HG03571 (cell line): ENCODE results near the gene MAP3K15.

Experiments
- ATAC-seq: cut with Tn5 transposase; IDR thresholded peaks from one replicate; pipeline ENCODE4 v1.9.1; 2021; ENCODE audit not compliant: unreplicated experiment

Gene MAP3K15, protein sequence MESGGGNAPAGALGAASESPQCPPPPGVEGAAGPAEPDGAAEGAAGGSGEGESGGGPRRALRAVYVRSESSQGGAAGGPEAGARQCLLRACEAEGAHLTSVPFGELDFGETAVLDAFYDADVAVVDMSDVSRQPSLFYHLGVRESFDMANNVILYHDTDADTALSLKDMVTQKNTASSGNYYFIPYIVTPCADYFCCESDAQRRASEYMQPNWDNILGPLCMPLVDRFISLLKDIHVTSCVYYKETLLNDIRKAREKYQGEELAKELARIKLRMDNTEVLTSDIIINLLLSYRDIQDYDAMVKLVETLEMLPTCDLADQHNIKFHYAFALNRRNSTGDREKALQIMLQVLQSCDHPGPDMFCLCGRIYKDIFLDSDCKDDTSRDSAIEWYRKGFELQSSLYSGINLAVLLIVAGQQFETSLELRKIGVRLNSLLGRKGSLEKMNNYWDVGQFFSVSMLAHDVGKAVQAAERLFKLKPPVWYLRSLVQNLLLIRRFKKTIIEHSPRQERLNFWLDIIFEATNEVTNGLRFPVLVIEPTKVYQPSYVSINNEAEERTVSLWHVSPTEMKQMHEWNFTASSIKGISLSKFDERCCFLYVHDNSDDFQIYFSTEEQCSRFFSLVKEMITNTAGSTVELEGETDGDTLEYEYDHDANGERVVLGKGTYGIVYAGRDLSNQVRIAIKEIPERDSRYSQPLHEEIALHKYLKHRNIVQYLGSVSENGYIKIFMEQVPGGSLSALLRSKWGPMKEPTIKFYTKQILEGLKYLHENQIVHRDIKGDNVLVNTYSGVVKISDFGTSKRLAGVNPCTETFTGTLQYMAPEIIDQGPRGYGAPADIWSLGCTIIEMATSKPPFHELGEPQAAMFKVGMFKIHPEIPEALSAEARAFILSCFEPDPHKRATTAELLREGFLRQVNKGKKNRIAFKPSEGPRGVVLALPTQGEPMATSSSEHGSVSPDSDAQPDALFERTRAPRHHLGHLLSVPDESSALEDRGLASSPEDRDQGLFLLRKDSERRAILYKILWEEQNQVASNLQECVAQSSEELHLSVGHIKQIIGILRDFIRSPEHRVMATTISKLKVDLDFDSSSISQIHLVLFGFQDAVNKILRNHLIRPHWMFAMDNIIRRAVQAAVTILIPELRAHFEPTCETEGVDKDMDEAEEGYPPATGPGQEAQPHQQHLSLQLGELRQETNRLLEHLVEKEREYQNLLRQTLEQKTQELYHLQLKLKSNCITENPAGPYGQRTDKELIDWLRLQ (N-terminal part only)

DNA sequence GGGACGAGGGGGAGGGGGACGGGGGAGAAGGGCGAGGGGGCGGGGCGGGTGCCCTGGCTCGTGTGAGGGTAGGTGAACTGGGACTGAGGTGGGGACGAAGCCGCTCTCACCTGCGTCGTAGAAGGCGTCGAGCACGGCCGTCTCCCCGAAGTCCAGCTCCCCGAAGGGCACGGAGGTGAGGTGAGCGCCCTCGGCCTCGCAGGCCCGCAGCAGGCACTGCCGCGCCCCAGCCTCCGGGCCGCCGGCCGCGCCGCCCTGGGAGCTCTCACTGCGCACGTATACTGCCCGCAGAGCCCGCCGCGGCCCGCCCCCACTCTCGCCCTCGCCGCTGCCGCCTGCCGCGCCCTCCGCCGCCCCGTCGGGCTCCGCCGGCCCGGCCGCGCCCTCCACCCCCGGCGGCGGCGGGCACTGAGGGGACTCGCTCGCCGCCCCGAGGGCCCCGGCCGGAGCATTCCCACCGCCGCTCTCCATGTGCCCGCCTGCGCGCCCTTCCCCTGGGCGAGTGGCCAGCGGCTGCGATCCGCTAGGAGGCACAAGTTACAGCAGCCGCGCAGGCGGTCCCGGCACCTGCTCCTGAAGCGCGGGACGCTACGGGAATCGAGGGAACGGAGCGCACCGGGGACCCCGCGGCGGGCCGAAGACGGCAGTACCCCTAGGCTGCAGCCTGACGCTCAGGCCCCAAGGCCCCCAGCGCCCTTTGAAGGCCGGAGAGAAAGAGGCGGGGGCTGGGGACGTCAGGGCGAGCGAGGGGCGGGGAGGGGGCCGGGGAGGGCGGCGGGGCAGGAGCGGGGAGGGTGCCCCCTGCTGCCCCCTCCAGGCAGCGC, at the start of gene MAP3K15:
TSS of gene MAP3K15 (minus strand) at position 718 of the 824 bp plus-strand sequence. CDS start at position 471, 247 bp downstream.
- no peak for ATAC-seq

DNA sequence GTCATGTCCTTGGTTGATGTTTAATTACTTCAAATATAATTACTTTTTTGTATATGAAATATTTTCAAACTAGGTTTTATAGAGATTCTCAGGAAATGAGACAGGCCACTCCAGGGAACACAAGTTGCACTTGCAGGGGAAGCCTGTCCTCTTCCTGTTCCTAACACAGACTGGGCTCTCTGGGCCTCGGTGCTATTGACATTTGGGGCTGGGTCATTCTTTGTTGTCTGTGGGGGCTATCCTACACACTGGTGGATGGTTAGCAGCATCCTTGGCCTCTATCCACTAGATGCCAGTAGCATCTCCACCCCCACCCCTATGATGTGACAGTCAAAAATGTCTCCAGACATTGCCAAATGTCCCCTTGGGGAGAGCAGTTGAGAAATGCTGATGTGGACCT, 49.3 kb upstream of the MAP3K15 start:
- ATAC-seq, result no peak

DNA sequence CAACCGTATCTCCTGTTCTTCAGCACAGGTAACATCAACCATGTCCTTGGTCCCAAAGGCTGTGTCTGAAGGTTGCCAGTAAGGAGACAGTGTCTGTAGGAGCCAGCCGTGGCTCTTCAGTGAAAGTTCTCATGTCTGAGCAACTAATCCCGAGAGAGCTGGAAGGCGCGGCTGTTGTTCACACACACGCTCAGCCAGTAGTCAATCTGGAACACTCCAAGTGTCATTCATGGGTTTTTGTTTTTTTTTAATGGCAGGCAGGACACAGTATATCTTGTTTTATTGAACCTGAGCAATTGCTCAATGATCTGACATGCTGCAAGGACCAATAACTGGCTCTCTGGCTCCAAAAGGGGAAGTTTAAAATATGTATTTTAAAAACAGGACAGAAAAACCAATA, 48.4 kb upstream of the MAP3K15 start:
- peak; percentile 37 for ATAC-seq

DNA sequence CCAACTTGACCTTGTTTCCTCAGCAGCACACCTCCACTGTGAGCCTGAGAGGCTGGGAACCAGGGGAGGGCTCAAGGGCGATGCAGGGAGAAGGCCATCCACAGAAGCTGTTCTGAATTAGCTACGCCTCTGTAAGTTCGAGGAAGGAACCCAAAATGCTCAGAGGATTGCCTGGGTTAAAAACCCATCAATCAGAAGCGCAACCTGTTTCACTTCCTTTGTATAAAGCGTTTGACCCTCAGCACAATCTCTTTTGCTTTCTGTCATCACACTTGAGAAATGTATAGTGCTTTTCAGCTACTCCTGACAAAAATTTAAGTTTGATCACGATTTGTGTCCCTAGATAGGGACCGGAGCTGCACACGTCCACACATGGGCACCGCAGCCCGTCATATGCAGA, 48.0 kb upstream of the MAP3K15 start:
- peak; percentile 64 for ATAC-seq

DNA sequence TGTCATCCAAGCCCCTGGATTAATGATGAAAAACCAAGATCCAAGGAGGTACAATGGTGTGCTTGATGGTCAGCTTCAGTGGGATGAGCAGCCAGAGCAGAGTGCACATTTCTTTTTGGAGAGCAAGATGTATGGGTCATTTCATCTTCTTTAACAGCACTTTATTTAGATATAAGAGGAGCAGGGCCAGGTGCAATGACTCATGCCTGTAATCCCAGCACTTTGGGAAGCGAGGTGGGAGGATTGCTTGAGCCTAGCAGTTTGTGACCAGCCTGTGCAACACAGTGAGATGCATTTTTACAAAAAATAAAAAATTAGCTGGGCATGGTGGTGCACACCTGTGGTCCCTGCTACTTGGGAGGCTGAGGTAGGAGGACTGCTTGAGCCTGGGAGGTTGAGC, 45.3 kb upstream of the MAP3K15 start:
- no peak for ATAC-seq

DNA sequence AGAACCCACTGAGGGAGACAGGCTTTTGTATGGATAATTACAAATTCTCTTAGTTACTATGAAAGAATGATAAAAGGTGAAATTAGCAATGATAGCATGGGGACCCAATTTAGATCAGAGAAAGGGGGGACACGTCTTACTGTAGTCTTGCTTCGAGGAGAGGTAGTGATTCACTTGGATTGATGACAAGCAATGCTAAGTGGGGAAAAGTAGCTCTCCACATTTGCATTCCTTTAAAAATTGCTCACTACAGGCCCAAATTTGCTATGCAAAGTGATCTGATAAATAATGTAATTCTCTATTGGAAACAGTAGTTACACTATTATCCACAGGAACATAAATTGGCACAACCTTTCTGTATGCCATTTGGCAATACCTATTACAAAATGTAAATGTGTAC, 42.5 kb upstream of the MAP3K15 start:
- ATAC-seq, result no peak

DNA sequence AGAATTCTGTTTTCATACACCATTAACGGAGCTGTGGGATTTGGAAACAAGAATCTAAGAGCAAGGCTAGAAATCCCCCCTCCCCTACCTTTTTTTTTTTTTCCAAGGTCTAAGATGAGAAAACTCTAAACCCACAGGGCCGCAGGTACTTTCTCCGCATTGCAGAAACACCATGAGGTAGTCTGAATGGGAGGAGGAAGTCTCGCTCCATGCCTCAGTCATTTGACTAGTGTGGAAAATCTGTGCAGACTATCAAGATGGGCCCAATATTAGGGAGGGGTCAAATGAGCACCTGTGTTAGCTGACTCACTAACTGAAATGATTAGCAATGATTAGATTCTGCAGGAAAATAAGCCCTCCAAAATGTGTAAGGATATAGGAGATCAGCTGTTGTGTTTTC, 40.9 kb upstream of the MAP3K15 start:
- ATAC-seq, result no peak

DNA sequence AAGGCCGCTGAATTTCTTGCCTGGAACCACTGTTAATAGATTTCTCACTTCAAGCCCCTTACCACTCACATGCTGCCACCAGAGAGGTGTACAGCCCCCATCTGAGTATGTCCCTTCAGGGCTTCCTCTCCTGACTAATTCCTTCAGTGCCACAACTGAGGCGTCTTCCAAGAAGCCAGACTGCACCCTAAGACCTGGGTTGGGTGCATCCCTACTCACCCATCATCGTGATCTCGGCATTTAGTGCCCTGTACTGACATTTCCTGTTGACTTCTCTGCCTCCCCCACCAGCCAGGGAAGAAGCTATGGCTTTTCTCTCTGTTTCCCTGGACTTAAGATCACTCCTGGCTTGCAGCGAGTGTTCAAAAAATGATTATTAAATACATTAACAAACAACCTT, 40.4 kb upstream of the MAP3K15 start:
- no peak for ATAC-seq

DNA sequence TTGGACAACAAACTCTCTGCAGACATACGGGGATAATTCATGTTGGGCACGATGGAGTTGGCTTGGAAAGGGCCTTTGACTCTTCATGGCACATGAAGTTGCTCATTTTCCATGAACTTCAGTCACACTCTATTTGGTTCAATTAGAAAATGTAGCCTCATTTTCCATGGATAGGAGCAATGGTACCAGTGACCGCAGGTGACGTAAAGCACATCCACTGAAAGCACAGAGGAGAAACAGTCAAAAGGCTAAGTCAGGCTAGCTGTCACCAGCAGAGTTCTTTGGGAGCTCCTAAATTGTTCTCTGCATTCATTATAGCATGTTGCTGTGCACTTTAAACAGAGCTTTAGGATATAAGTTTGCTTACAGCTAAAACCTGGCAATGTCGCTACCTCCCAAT, 39.9 kb upstream of the MAP3K15 start:
- ATAC-seq, result no peak

DNA sequence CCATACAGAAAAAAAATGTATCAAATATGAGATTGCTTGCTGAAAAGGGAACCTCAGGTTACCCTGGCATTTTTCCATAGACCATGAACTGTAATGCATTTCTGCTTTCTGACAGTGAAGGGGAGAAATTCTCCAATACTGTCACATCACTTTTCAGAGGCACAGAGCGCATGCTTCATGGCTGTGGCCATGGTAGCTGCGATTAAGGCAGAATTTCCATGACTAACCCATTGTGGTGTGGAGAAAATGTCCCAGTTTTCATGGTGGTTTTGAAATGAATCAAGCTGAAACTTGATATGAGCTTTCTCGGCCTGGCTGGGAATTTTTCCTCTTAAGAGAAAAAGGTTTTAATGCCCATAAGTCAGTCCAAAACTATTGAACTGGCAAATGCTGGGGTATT, 39.5 kb upstream of the MAP3K15 start:
- ATAC-seq, result no peak

DNA sequence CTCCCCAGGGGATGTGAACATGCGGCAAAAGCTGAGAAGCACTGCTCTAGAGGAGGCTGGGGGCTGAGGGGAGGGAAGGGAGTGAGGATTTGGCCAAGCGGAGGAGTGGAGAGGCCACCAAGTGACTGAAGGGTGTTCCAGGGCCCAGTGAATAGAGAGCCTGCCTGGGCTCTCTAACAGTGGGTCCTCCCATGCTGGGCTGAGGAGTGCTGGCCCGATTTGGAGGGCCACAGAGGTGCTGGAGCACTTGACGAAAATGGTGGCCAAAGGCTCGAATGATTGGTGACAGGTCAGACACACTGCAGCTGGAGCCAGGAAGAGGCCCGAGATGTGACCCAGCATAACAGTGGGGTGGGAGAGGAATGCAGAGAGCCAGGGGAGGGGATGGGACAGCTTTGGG, 37.5 kb upstream of the MAP3K15 start:
- no peak for ATAC-seq

DNA sequence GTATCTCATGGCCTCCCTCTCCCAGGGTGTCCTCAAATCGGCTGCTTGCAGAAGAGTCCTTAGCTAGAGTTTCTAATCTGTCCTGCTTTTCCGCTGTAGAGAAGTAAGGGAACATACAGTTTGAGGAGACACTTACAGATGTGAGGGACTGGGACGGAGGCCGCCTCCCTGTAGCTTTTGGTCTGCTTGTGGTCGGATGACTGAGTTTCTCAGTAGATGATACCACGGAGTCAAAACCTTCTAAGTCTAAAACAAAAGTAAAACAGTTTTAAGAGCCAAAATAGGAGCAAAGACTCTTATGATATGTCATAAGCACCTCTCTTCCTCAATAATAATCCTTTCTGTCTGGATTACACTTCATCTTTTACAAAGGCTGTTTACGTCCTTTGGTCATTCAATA, 34.5 kb upstream of the MAP3K15 start:
- no peak for ATAC-seq

DNA sequence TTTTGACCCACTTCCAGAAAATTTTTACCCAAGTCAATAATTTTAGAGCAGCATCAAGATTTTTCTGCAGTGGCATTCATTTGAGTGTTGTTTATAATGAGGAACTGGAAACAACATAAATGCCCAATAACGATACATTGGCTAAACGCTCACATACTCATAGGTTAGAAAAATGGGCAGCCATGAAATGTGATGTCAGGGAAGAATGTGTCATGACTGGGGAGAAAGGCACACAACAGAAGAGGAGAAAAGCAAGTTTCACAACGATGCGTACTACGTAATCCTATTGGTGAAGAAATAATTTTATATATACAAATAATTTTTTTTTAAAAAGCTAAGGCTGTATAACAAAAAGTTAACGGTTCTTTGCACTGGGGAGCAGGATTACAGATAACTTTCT, 33.6 kb upstream of the MAP3K15 start:
- ATAC-seq, result no peak

DNA sequence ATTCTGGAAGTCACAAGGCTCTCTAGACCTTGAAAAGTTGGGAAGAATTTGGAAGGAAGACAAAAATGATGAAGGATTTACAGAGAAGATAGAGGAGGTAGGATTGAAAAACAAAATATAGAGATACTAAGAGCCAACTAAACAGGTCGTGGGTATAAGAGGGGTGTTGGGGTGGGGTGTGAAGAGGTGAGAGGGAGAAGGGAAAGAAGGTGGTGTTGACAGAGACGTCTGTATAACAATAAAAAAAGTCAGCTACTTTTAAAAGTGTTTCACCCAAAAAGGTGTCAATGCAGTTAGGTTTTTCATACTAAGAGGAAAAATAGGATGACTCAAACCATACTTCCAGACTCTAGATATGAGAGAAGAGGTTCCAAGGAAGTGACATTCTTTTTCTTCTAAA, 33.0 kb upstream of the MAP3K15 start:
- ATAC-seq, result no peak

DNA sequence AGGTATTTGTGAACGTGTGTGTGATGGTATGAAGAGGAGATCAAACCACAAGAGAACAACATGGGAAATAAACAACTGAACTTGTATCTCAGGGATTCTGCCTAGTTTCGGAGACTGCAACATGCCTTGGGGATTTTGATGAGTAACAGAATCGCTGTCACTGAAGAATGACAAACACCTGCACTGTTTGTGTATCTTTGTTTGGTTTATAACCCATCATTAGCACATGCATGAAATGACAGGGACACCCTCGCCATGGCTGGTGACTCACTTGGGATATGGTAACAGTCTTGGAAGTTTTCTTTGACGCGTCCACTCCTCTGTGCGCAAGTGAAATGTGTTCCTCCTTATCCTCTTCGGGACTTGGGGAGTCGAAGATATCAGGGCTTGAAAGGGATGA, 30.3 kb upstream of the MAP3K15 start:
- no peak for ATAC-seq

DNA sequence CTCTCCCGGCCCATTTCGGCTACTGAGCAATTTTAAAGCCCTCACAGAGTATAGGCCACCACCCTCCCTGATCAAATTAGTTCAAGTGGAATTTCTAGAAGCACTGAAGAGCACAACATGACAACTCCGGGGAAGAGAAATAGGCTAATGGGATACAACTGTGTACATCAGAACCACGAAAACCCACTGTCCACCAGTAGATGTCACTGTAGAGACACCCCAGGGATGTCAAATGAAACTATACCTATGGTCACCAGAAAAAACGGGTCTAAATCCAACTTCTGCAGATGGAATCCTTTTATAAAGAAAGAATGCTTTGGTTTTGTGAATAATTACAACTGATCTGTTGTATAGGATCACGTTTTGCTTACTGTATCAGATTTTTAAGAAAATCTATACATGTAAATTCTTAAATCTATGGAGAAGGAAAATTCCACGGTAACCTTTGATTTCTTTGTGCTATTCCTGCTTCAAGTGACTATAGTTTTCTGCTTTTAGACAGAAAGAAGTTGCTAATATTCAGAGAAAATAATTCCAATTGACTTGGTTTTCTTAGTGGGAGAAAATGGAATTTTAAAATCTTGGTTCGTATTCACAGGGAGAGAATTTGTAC, 29.5 kb upstream of the MAP3K15 start:
- no peak for ATAC-seq

DNA sequence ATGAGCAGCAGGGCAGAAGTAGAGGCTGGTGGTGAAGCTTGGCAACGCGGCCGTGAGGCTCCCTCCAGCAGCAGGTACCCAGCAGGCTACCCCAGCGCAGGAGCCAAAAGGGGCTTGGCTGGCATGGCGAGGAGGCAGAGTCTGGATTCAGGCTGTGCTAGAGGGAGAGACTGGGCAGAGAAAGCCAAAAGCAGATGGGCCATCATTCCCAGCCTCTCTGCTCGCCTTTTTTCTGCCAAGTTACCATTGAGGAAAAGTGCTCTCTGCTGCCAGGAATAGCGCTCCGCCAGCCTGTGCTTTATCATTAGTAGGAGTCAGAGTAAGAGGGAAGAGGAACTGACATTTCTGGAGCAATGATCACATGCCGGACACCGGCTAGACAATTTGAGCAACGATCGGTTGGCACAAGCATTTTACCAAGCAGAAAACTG, 28.7 kb upstream of the MAP3K15 start:
- no peak for ATAC-seq

DNA sequence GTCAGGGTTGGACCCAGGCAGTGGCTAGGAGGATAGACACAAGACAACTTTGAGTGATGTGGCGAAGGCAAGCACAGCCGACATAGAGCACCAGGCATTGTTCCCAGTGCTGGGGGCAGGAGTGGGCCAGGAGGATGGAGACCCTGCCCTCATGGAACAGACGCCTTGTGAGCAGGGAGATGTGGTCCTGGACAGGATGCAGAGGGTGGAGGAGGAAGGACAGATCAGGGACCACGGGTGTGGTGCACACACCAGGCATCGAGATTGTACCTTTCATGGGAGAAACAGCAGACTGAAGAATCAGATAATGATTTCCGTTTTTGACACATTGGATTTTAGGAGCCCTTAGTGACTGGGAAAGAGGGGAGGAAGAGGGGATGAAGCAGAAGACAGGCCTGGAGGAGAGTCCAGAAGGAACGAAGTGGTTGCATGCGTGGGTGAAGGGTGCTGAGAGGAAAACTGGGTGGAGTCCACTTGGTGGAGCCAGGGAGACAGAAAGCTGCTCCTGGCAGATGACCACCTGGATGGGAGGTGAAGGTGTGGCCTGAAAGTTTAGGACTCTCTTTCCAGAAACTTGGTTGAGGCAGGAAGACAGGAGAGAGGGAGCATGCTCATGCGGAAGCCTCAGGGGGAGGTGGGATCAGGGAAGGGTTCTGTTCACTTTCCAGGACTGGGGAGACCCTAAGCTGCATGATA, 27.9 kb upstream of the MAP3K15 start:
- no peak for ATAC-seq

DNA sequence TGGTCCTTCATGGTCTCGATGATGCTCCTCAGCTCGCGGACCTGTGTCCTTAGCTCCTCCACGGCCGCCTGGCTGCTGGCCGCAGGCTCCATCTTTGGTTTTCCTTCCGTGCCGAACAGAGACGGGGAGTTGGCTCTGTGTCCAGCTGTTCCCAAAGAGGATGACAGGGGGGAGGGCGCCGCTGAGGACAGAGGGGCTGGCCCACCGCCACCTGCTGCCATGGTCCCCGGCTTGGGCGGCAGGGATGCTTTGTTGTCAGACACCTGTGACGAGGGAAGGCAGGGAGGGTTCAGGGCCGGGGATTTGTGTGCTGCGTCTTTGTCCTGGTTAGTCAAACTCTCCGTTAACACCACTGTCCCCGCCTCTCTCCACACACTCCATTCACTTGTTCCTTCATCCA, 26.6 kb upstream of the MAP3K15 start:
- no peak for ATAC-seq
